OCI-LY3 (cell line): ENCODE data around the gene P2RX4.

Experiments used
- H2AFZ ChIP-seq: fragments of 200-600, 300-600 bp; shearing (Covaris generic); 2 replicates; pipeline ENCODE4 v1.6.0; 2014; ENCODE audit warnings: antibody characterized with exemption, low read depth, low read length
- H3K27ac ChIP-seq: fragments of 200-600, 300-600 bp; sonication (generic); 2 replicates; pipeline ENCODE4 v1.5.1; 2014; ENCODE audit warnings: mild to moderate bottlenecking, low read length, moderate library complexity, mixed read lengths
- H3K27me3 ChIP-seq: fragments of 200-600, 300-600 bp; sonication (generic); 2 replicates; pipeline ENCODE4 v1.6.1; 2014; ENCODE audit warnings: low read depth, low read length, mixed read lengths
- H3K36me3 ChIP-seq: fragments of 200-600, 300-600 bp; sonication (generic); replicated peaks from 2 replicates; pipeline ENCODE3; 2014; ENCODE audit warnings: low read depth, low read length, mixed read lengths
- H3K4me1 ChIP-seq: fragments of 300-600, 200-600 bp; sonication (generic); 2 replicates; pipeline ENCODE4 v1.6.1; 2014; ENCODE audit warnings: low read length, mixed read lengths
- H3K4me2 ChIP-seq: fragments of 200-600, 300-600 bp; sonication (generic); 2 replicates; pipeline ENCODE4 v1.6.1; 2014; ENCODE audit warnings: low read length, mixed read lengths
- H3K4me3 ChIP-seq: fragments of 300-600, 200-600 bp; sonication (generic); 2 replicates; pipeline ENCODE4 v1.5.1; 2014; ENCODE audit warnings: antibody characterized with exemption, mild to moderate bottlenecking, low read length, moderate library complexity
- H3K79me2 ChIP-seq: fragments of 300-600, 200-600 bp; shearing (Covaris generic); 2 replicates; pipeline ENCODE4 v1.6.1; 2014; ENCODE audit warnings: mild to moderate bottlenecking, low read length, mixed read lengths
- H3K9ac ChIP-seq: fragments of 300-600, 200-600 bp; shearing (Covaris generic); 2 replicates; pipeline ENCODE4 v1.6.0; 2014; ENCODE audit warnings: mild to moderate bottlenecking, low read length, moderate library complexity
- H3K9me3 ChIP-seq: fragments of 200-600, 300-600 bp; shearing (Covaris generic); 2 replicates; pipeline ENCODE4 v1.6.1; 2014; ENCODE audit warnings: low read length, mixed read lengths; ENCODE audit not compliant: insufficient read depth
- H4K20me1 ChIP-seq: fragments of 200-600, 300-600 bp; sonication (generic); 2 replicates; pipeline ENCODE4 v1.6.1; 2016; ENCODE audit warnings: low read length, mixed read lengths; ENCODE audit not compliant: insufficient read depth
- CTCF ChIP-seq: fragments of 200-600, 300-600 bp; sonication (generic); IDR thresholded peaks from 2 replicates; pipeline ENCODE4 v1.5.1; 2014; ENCODE audit warnings: antibody characterized with exemption, low read length, low read depth
- EZH2phosphoT487 ChIP-seq: fragments of 200-600 bp; shearing (Covaris generic); IDR thresholded peaks from 2 replicates; pipeline ENCODE4 v1.6.1; 2018; ENCODE audit warnings: antibody characterized with exemption, mixed run types, low read depth

The P2RX4 gene

GRCh38 chr12:121232163-121232562 lies 22.2 kb downstream of the P2RX4 start:
- Histone ChIP-seq H3K4me1 (peaks cover 10% of the 10 kb centered on the region), H3K9ac (no peak overlapping the region), H3K4me3 (no peak overlapping the region), H3K27me3 (no peaks in the 10 kb centered on the region), H3K9me3 (no peaks in the 10 kb centered on the region), H3K4me2 (no peak overlapping the region), H3K79me2 (no peaks in the 10 kb centered on the region), H4K20me1 (no peaks in the 10 kb centered on the region), H2AFZ (no peak overlapping the region), H3K36me3 (peaks cover 11% of the 10 kb centered on the region), H3K27ac (no peak overlapping the region)
- TF ChIP-seq EZH2phosphoT487 = no peak
- no peak for TF ChIP-seq CTCF

DNA sequence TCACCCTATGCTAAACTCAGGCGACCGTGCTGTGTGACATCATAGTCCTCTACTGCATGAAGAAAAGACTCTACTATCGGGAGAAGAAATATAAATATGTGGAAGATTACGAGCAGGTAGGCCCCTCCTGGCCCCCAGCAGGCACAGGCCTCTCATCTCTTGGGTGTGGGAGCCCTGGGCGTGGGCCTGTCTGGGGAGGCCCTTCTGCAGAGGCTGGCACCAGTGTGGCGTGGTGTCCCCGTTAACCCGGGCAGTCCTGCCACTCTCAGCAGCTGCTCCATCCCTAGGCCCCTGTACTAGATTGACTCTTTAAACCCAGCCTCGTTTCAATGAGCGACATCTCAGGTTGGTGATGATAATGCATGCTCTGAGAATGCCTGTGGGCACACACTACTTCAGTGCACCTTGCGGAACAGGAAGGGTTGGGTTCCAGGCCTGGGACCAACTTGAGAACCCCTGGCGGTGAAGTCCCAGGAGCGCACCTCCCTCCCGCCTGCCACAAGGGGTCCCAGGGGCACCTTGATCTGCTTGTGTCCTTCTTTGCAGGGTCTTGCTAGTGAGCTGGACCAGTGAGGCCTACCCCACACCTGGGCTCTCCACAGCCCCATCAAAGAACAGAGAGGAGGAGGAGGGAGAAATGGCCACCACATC lies 23.2 kb downstream of the P2RX4 start:
- H3K27me3 ChIP-seq = no peaks in the 10 kb centered on the region
- H3K9ac ChIP-seq = no peak overlapping the region
- peaks cover under 1% of the 10 kb centered on the region; the same call in 1 of the 2 replicates for H3K4me1 ChIP-seq
- H3K4me3 ChIP-seq = no peak overlapping the region
- H3K36me3 ChIP-seq = peaks cover 11% of the 10 kb centered on the region
- no peaks in the 10 kb centered on the region for H3K9me3 ChIP-seq
- TF ChIP-seq EZH2phosphoT487 (no peak), CTCF (no peak)
- H4K20me1 ChIP-seq = no peaks in the 10 kb centered on the region
- H3K79me2 ChIP-seq = no peaks in the 10 kb centered on the region
- no peak overlapping the region for H3K27ac ChIP-seq
- H2AFZ ChIP-seq = no peak overlapping the region
- H3K4me2 ChIP-seq = no peak overlapping the region

GRCh38 chr12:121233628-121234020 lies 23.7 kb downstream of the P2RX4 start:
- Histone ChIP-seq H4K20me1 (no peaks in the 10 kb centered on the region), H2AFZ (no peak overlapping the region), H3K4me3 (no peak overlapping the region), H3K27me3 (no peaks in the 10 kb centered on the region), H3K79me2 (no peaks in the 10 kb centered on the region), H3K4me1 (no peaks in the 10 kb centered on the region), H3K36me3 (peaks cover 9% of the 10 kb centered on the region), H3K9ac (no peak overlapping the region), H3K9me3 (no peaks in the 10 kb centered on the region), H3K27ac (no peak overlapping the region), H3K4me2 (no peak overlapping the region)
- TF ChIP-seq CTCF = no peak
- TF ChIP-seq EZH2phosphoT487 = no peak

GRCh38 chr12:121236776-121237175 lies 26.8 kb downstream of the P2RX4 start:
- H3K4me1 ChIP-seq = no peaks in the 10 kb centered on the region
- no peak overlapping the region for H3K4me2 ChIP-seq
- no peaks in the 10 kb centered on the region for H3K79me2 ChIP-seq
- H3K9ac ChIP-seq = no peak overlapping the region
- H3K9me3 ChIP-seq = no peaks in the 10 kb centered on the region
- peaks cover 3% of the 10 kb centered on the region for H3K36me3 ChIP-seq
- no peak overlapping the region for H3K4me3 ChIP-seq
- no peak for TF ChIP-seq CTCF
- no peak for TF ChIP-seq EZH2phosphoT487
- H3K27ac ChIP-seq = no peak overlapping the region
- no peaks in the 10 kb centered on the region for H4K20me1 ChIP-seq
- no peak overlapping the region for H2AFZ ChIP-seq
- no peaks in the 10 kb centered on the region for H3K27me3 ChIP-seq
